Measurements from ENCODE around the gene PPP1R13B. TPM values are rescaled to one million over a fixed set of nuclear protein-coding genes. Genes with fewer than 3 reads are reported as not detected.
A peak's percentile ranks its signal among the peaks of the same experiment; 100 is the strongest.

PPP1R13B gene
- total RNA-seq, 4 donors from 2014 or later: 10.7 to 48.3 (median 23.3) TPM

DNA sequence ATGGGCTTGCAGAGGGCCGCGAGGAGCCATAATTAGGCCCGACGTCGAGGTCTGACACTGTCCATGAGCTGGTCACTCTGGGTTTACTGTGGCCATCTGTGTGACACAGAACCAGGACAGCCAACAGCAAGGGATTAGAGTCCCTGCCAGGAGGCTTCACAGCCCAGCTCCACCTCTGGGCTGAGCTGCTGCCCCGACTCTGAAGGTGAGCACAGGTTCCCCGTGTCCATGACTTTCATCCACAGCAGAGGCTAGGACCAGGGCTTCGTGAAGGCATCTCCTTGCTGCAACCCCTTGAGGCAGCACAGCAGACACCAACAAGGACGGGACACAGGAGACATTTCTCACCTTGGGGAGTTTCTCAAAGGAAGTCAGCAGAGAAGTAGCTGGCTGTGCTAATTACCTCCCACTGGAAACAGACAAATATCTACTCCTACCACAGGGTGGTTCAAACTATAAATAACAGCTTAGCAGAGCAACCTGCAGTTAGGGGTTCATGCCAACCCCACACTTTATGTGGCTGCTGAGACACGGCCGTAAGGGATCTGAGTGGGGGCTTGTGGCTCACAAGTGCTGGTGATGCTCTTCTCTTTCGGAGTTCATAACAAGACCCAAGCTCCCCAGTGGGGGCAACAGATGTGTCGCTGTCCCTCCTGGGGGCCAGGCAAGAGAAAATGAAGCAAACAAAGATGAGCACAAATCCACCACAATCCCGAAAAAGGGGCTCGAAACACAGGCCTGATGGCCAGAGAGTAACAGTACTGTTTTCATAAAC, 102.6 kb downstream of the PPP1R13B start:
- Histone ChIP-seq H3K27me3 (no peaks in the 10 kb centered on the region), H3K9me3 (no peaks in the 10 kb centered on the region), H3K27ac (peak overlapping the region in 1 of 4 donors; percentile 1), H3K36me3 (peaks cover 0 to 70% (median 0%) of the 10 kb centered on the region in 3 donors), H3K4me3 (no peak overlapping the region), H3K4me1 (peaks cover 0 to 4% (median 0%) of the 10 kb centered on the region in 4 donors)
- no peak for TF ChIP-seq POLR2A (IDR thresholded peaks at IDR 0.05)
- no peak for TF ChIP-seq EP300 (IDR thresholded peaks at IDR 0.05)
- no peak for TF ChIP-seq CTCF (IDR thresholded peaks at IDR 0.05)
- WGBS, 2 donors: 87 to 91% methylated on average over 15 of the region's 15 CpGs
- no peak for DNase-seq (ENCODE audit: low spot score in 2 of 2)

DNA sequence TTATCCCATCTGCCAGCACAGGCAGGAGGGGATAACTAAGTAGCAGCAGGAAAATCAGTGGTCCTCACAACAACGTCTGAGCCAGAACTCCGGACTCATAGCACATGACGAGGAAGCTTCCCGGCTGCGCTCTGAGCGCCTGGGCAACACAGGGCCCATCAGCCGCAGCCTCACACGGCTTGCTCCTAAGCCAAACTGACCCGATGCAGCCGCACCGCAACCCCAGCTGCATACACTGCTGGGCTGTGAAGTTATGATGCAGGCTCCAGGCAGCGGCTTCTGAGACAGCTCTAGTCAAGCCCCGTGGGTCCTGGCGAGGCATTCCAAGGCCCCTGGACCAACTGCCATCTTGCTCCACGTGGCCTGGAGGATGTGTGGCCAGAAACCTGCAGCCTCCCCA, 103.7 kb downstream of the PPP1R13B start:
- Histone ChIP-seq H3K9me3 (no peaks in the 10 kb centered on the region), H3K4me1 (peaks cover 0 to 4% (median 0%) of the 10 kb centered on the region in 4 donors), H3K27ac (peak overlapping the region in 1 of 4 donors; percentile 20), H3K4me3 (no peak overlapping the region), H3K27me3 (no peaks in the 10 kb centered on the region), H3K36me3 (peaks cover 0 to 76% (median 0%) of the 10 kb centered on the region in 3 donors)
- WGBS, 2 donors: 77 to 80% methylated on average over 12 to 14 of the region's 15 CpGs
- DNase-seq (ENCODE audit: low spot score in 2 of 2): peak in 1 of 2 donors; percentile 13
- TF ChIP-seq EP300 (IDR thresholded peaks at IDR 0.05): no peak
- TF ChIP-seq POLR2A (IDR thresholded peaks at IDR 0.05): no peak
- no peak for TF ChIP-seq CTCF (IDR thresholded peaks at IDR 0.05)

- Histone ChIP-seq H3K4me1 (peaks cover 0 to 4% (median 0%) of the 10 kb centered on the region in 4 donors), H3K36me3 (peaks cover 0 to 80% (median 0%) of the 10 kb centered on the region in 3 donors), H3K27ac (peak overlapping the region in 1 of 4 donors; percentile 45), H3K4me3 (no peak overlapping the region), H3K27me3 (no peaks in the 10 kb centered on the region), H3K9me3 (no peaks in the 10 kb centered on the region)
- DNase-seq (ENCODE audit: low spot score in 2 of 2): peak in 1 of 2 donors; percentile 16
- TF ChIP-seq CTCF (IDR thresholded peaks at IDR 0.05): no peak
- peak in 1 of 2 donors; percentile 42 for TF ChIP-seq EP300 (IDR thresholded peaks at IDR 0.05)
- peak in 1 of 2 donors; percentile 17 for TF ChIP-seq POLR2A (IDR thresholded peaks at IDR 0.05)
- WGBS, 2 donors: 80 to 84% methylated on average over 14 of the region's 14 CpGs
These were observed 104.7 kb downstream of the PPP1R13B start for GRCh38 chr14:103742499-103743255.

DNA sequence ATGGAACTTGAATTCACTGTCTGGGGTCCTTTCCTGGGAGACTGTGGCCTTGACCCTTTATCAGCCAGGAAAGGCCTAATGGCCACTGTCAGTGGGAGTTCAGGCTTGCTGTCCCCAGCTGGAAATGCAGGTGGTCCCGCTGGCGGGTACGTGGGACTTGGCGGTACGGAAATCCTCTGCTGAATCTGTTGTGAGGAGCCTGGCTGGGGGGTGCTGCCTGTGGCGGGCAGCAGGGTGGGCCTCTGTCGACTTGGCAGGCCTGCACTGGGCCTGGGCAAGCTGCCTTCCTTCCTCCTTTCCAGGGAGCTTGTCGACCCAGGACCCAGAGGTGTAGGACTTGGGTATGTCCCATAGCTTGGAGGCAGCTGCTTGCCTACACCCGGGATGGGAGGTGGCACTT, 105.5 kb downstream of the PPP1R13B start:
- H3K36me3 ChIP-seq: peaks cover 0 to 83% (median 0%) of the 10 kb centered on the region in 3 donors

More for the DNA sequence above, 105.5 kb downstream of the PPP1R13B start:
- no peaks in the 10 kb centered on the region for H3K27me3 ChIP-seq
- peak overlapping the region in 1 of 4 donors; percentile 45 for H3K27ac ChIP-seq
- peaks cover 0 to 11% (median 0%) of the 10 kb centered on the region in 4 donors for H3K4me1 ChIP-seq
- 76 to 86% methylated on average over 9 of the region's 9 CpGs for WGBS, 2 donors
- no peaks in the 10 kb centered on the region for H3K9me3 ChIP-seq
- DNase-seq (ENCODE audit: low spot score in 2 of 2): peak in 1 of 2 donors; percentile 5
- H3K4me3 ChIP-seq: no peak overlapping the region
- TF ChIP-seq EP300 (IDR thresholded peaks at IDR 0.05) (no peak), CTCF (IDR thresholded peaks at IDR 0.05) (no peak), POLR2A (IDR thresholded peaks at IDR 0.05) (no peak)
